WI38 (cell line): ENCODE data around the gene C12orf57.

ENCODE experiments used
- H3K4me3 ChIP-seq: 2 replicates; pipeline ENCODE4 v1.5.1; 2011; ENCODE audit warnings: low read depth, mild to moderate bottlenecking, control low read depth, low read length
- CTCF ChIP-seq: IDR thresholded peaks from 2 replicates; pipeline ENCODE4 v1.5.1; 2012; ENCODE audit warnings: low read depth, mild to moderate bottlenecking, control low read depth, low read length

The C12orf57 gene

GRCh38 chr12:6952863-6953441, 9.1 kb downstream of the C12orf57 start:
- no peak overlapping the region for H3K4me3 ChIP-seq
- TF ChIP-seq CTCF = no peak

DNA sequence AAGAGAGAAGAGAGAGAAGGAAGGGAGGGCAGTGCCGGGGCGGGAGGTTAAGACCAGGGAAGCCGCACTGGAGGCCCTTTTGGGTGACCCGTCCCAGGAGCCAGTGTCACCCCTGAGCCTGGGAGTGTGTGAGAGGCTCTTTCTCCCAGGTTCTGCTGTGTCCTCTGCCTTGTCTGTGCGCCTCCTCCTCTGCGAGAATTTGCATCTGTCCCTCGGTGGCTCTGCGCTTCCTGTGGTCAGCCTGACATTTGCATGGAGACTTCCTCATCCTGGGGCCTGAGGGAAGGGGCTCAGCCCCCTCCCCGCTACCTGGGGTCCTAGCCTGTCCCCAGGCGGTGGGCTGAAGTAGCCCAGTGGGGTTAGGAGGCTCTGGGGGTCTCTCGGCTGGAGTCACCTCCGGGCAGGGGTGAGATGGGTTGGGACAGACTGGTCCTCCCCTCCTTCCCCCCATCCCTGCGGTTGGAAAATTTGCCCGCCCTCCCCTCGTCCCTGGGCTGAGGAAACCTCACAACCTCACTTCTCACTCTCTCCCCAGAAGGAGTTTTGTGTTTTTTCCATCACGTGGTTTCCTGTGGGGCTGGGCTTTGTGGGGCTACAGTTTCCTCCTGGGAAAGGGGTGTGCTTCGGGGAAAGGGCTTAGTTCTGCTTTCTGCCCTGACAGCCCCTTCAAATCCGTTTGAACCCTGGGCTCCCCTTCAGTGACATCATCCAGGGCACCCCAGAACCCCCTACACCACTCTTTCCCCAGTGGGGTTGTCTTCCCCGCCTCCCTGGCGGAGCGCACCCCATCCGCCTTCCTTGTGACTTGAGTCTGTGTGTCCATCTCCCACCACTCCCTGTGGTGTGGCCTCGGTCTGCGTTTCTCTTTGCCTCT, 9.9 kb downstream of the C12orf57 start:
- TF ChIP-seq CTCF = no peak
- no peak overlapping the region for H3K4me3 ChIP-seq

GRCh38 chr12:6954316-6955107, 10.7 kb downstream of the C12orf57 start:
- H3K4me3 ChIP-seq = no peak overlapping the region
- TF ChIP-seq CTCF = no peak

- TF ChIP-seq CTCF = no peak
- H3K4me3 ChIP-seq = no peak overlapping the region
These were observed 11.5 kb downstream of the C12orf57 start for GRCh38 chr12:6955108-6956020.

- no peak overlapping the region for H3K4me3 ChIP-seq
These were observed 12.4 kb downstream of the C12orf57 start for GRCh38 chr12:6956021-6956727.

More at GRCh38 chr12:6956021-6956727, 12.4 kb downstream of the C12orf57 start:
- TF ChIP-seq CTCF = no peak
